CD4-positive, alpha-beta T cell (primary cell): ENCODE results near the gene MSANTD4. TPM values are rescaled to one million over a fixed set of nuclear protein-coding genes. Genes with fewer than 3 reads are reported as not detected.

Experiments used
- ATAC-seq: fragments of 200-7000 bp; cut with Tn5 transposase; one replicate; pipeline ENCODE4 v1.10.0; 2022; ENCODE audit warnings: mild to moderate bottlenecking; ENCODE audit not compliant: poor library complexity
- CTCF ChIA-PET: fragments of 350-600 bp; sonication (Branson Sonifier 250); formaldehyde crosslinking; loops from one replicate; lab custom pipeline; 2021; ENCODE audit warnings: antibody characterized with exemption, inconsistent platforms; lab: Charles Lee
- POLR2A ChIA-PET: fragments of 350-600 bp; sonication (Branson Sonifier 250); formaldehyde crosslinking; loops from one replicate; lab custom pipeline; 2021; ENCODE audit warnings: antibody characterized with exemption, inconsistent platforms; lab: Charles Lee
- DNase-seq, 14 experiments: peaks; one replicate each; pipeline ENCODE4 v3.0.0-alpha.2; 2013 to 2020; ENCODE audit warnings: mixed read lengths in 2 of 14
- H3K27ac ChIP-seq, 2 donors: one replicate each; pipeline versions ENCODE4 v1.5.1 to v1.7.0; 2013; ENCODE audit warnings: low read length in 2 of 2, low read depth in 1 of 2, mild to moderate bottlenecking in 1 of 2
- H3K27me3 ChIP-seq, 2 experiments: 1 replicate in 1 of 2; 2 replicates in 1 of 2; pipeline versions ENCODE4 v1.6.1 to v1.7.0; 2013; ENCODE audit warnings: low read length in 2 of 2, control low read depth in 1 of 2, mild to moderate bottlenecking in 1 of 2, moderate library complexity in 1 of 2; ENCODE audit not compliant: insufficient read depth in 2 of 2, control insufficient read depth in 1 of 2
- H3K36me3 ChIP-seq: one replicate; pipeline ENCODE4 v1.6.1; 2013; ENCODE audit warnings: low read length, control low read depth; ENCODE audit not compliant: insufficient read depth
- H3K4me1 ChIP-seq: one replicate; pipeline ENCODE4 v1.6.1; 2013; ENCODE audit warnings: low read length, control low read depth; ENCODE audit not compliant: insufficient read depth
- H3K4me3 ChIP-seq: one replicate; pipeline ENCODE4 v1.5.1; 2013; ENCODE audit warnings: mild to moderate bottlenecking, low read length, moderate library complexity
- H3K9me3 ChIP-seq, 2 experiments: 1 replicate in 1 of 2; 2 replicates in 1 of 2; pipeline versions ENCODE4 v1.6.1 to v1.7.0; 2013; ENCODE audit warnings: low read length in 2 of 2, mild to moderate bottlenecking in 2 of 2, control low read depth in 1 of 2, moderate library complexity in 1 of 2; ENCODE audit not compliant: control insufficient read depth in 1 of 2, insufficient read depth in 1 of 2
- H3K27ac Mint-ChIP-seq: one replicate; pipeline ENCODE4 v1.8.0; 2020; ENCODE audit warnings: mixed read lengths
- H3K27me3 Mint-ChIP-seq: one replicate; pipeline ENCODE4 v1.8.0; 2021; ENCODE audit warnings: mixed read lengths
- H3K36me3 Mint-ChIP-seq: one replicate; pipeline ENCODE4 v1.8.0; 2021; ENCODE audit warnings: low read depth, mixed read lengths
- H3K4me1 Mint-ChIP-seq: one replicate; pipeline ENCODE4 v1.8.0; 2021; ENCODE audit warnings: low read depth, mixed read lengths
- H3K4me3 Mint-ChIP-seq: one replicate; pipeline ENCODE4 v1.8.0; 2020; ENCODE audit warnings: mild to moderate bottlenecking, mixed read lengths
- H3K9me3 Mint-ChIP-seq: one replicate; pipeline ENCODE4 v1.8.0; 2020; ENCODE audit warnings: mixed read lengths
- intact Hi-C, 2 experiments: fragments of 100-400 bp; cut with DNase I in 1 of 2; cut with micrococcal nuclease in 1 of 2; formaldehyde crosslinking; loops; one replicate each; pipeline versions ENCODE4 v1.15.1 to v1.9.0; 2023 to 2025; cut with DNase I, micrococcal nuclease
- total RNA-seq, 174 experiments: library from RNA in 2 of 174; stranded (reverse) in 2 of 174; gene quantifications; one replicate each; pipeline ENCODE4 v1.2.3 and lab custom pipeline; 2021 to 2026
- TF ChIP-seq, protein P1 (sequence below): fragments of 200-600 bp; IDR thresholded peaks from one replicate; pipeline ENCODE4 v1.8.0; 2022; ENCODE audit warnings: antibody characterized with exemption, mild to moderate bottlenecking

MSANTD4 gene
- total RNA-seq, 2 experiments from 2014 or later, result 4.3 to 6.2 TPM

DNA sequence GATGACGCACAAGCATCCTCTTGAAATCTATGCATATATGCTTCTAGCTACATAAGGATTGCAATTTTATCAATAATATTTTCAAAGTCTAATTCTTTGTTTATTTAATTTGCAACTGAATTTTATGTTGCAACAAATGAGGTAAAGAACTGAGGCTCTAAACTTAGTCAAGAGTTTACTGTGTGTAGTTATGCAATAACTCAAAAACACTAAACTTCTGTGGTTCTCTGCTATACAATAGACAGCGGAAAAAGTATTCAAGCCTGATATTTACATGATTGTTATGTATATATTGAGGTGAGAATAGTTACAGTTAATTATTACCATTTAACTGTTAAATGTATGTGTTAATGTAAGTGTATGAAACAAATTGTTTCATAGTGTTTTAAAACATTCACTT is 32.9 kb downstream of the MSANTD4 start:
- Histone ChIP-seq H3K9me3 (peaks cover 0 to 12% of the 10 kb centered on the region in 2 experiments), H3K4me3 (no peak overlapping the region), H3K36me3 (peaks cover 4% of the 10 kb centered on the region), H3K27ac (no peak overlapping the region), H3K4me1 (no peaks in the 10 kb centered on the region), H3K27me3 (no peaks in the 10 kb centered on the region)
- Mint-ChIP-seq H3K4me3 (no peak overlapping the region), H3K9me3 (peaks cover 13% of the 10 kb centered on the region), H3K36me3 (peaks cover 19% of the 10 kb centered on the region), H3K4me1 (no peaks in the 10 kb centered on the region), H3K27me3 (no peaks in the 10 kb centered on the region), H3K27ac (no peak overlapping the region)
- ChIA-PET CTCF (no interaction called here), POLR2A (no interaction called here)
- TF ChIP-seq, protein P1, sequence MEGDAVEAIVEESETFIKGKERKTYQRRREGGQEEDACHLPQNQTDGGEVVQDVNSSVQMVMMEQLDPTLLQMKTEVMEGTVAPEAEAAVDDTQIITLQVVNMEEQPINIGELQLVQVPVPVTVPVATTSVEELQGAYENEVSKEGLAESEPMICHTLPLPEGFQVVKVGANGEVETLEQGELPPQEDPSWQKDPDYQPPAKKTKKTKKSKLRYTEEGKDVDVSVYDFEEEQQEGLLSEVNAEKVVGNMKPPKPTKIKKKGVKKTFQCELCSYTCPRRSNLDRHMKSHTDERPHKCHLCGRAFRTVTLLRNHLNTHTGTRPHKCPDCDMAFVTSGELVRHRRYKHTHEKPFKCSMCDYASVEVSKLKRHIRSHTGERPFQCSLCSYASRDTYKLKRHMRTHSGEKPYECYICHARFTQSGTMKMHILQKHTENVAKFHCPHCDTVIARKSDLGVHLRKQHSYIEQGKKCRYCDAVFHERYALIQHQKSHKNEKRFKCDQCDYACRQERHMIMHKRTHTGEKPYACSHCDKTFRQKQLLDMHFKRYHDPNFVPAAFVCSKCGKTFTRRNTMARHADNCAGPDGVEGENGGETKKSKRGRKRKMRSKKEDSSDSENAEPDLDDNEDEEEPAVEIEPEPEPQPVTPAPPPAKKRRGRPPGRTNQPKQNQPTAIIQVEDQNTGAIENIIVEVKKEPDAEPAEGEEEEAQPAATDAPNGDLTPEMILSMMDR, result no peak
- DNase-seq, result no peak
- intact Hi-C loops, result no loop called here
- no peak for ATAC-seq

DNA sequence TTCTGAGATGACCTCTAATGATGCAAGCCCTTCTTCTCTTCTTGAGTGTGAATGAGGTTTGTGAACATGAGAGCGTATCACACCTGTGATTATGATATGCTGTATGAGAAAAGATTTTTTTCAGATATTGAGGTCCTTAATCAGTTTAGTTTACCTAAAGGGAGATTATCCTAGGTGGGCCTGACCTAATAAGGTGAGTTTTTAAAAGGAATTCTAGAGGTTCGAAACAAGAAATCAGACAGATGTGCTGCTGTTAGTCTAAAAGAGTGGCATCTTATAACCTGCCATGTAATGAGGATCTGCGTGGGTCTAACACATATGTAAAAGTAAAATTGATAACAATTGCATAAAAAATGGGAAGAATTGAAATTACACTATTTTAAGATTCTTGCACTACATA is 33.8 kb downstream of the MSANTD4 start:
- Mint-ChIP-seq H3K27ac (no peak overlapping the region), H3K4me1 (no peaks in the 10 kb centered on the region), H3K9me3 (peaks cover 6% of the 10 kb centered on the region), H3K36me3 (peaks cover 11% of the 10 kb centered on the region), H3K27me3 (no peaks in the 10 kb centered on the region), H3K4me3 (no peak overlapping the region)
- ChIA-PET CTCF (no interaction called here), POLR2A (no interaction called here)
- ATAC-seq, result no peak
- Histone ChIP-seq H3K9me3 (peaks cover 0 to 4% of the 10 kb centered on the region in 2 experiments), H3K4me1 (no peaks in the 10 kb centered on the region), H3K27ac (no peak overlapping the region), H3K36me3 (no peaks in the 10 kb centered on the region), H3K27me3 (no peaks in the 10 kb centered on the region), H3K4me3 (no peak overlapping the region)
- no peak for DNase-seq
- TF ChIP-seq, protein P1, result no peak
- intact Hi-C loops, result no loop called here

DNA sequence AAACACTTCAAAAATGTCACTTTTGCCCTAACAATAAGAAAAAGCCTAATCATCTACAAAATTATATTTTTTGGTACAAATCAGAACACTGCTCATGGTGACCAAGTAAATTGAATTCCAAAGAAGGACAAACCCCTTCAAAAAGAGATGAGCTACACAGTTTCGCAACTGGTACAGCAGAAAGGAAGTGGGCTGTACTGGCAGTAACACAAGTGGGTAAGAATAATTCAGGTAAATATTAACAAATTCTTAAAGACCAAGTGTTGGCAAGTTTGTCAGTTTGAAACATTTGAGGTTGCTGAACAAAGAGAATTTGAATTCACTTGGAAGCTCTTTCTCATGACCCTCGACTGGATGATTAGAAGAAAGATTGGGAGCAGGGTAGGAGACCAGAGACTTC is 35.5 kb downstream of the MSANTD4 start:
- no peaks in the 10 kb centered on the region for H3K36me3 ChIP-seq
- H3K36me3 Mint-ChIP-seq, result peaks cover under 1% of the 10 kb centered on the region
- ChIA-PET CTCF (no interaction called here), POLR2A (no interaction called here)
- intact Hi-C loops, result no loop called here
- DNase-seq, result no peak
- no peaks in the 10 kb centered on the region for H3K9me3 Mint-ChIP-seq
- no peaks in the 10 kb centered on the region for H3K27me3 ChIP-seq
- H3K27ac Mint-ChIP-seq, result no peak overlapping the region
- no peaks in the 10 kb centered on the region for H3K27me3 Mint-ChIP-seq
- no peak overlapping the region for H3K4me3 Mint-ChIP-seq
- no peak overlapping the region for H3K27ac ChIP-seq
- H3K4me1 ChIP-seq, result no peaks in the 10 kb centered on the region
- TF ChIP-seq, protein P1, result no peak
- ATAC-seq, result no peak
- H3K4me1 Mint-ChIP-seq, result no peaks in the 10 kb centered on the region
- no peaks in the 10 kb centered on the region for H3K9me3 ChIP-seq
- H3K4me3 ChIP-seq, result no peak overlapping the region
